C1 segment of cervical spinal cord (tissue), 14 donors: Measurements from ENCODE around the gene SPSB1.

Experiments used
- DNase-seq, 14 donors: peaks; one replicate each; lab custom pipeline; 2025; lab: John Stamatoyannopoulos, UW

Gene SPSB1

GRCh38 chr1:9278585-9279153 lies 14.0 kb upstream of the SPSB1 start:
- DNase-seq = no peak

- no peak for DNase-seq
Measured at GRCh38 chr1:9279172-9279840, 13.4 kb upstream of the SPSB1 start.

- peak in 1 of 14 donors; percentile 25 for DNase-seq
Measured at GRCh38 chr1:9280015-9280860, 12.5 kb upstream of the SPSB1 start.

- DNase-seq = no peak
Measured at GRCh38 chr1:9281071-9281827, 11.4 kb upstream of the SPSB1 start.

- no peak for DNase-seq
Measured at GRCh38 chr1:9281908-9282695, 10.6 kb upstream of the SPSB1 start.

- no peak for DNase-seq
Measured at GRCh38 chr1:9282696-9282955, 10.1 kb upstream of the SPSB1 start.

- no peak for DNase-seq
Measured at GRCh38 chr1:9284061-9284460, 8.6 kb upstream of the SPSB1 start.

- no peak for DNase-seq
Measured at GRCh38 chr1:9286556-9286955, 6.1 kb upstream of the SPSB1 start.

- DNase-seq = peak in 5 of 14 donors; percentile 1 to 28 (median 13)
Measured at GRCh38 chr1:9289090-9289534, 3.6 kb upstream of the SPSB1 start.

GRCh38 chr1:9289711-9290485 lies 2.8 kb upstream of the SPSB1 start:
- DNase-seq = peak in 1 of 14 donors; percentile 51

- DNase-seq = peak in 4 of 14 donors; percentile 38 to 70 (median 54)
Measured at GRCh38 chr1:9291914-9292360, 757 bp upstream of the SPSB1 start.

- DNase-seq = no peak
Measured at GRCh38 chr1:9293241-9293532, 493 bp downstream of the SPSB1 start.

GRCh38 chr1:9293533-9294404 lies 1.1 kb downstream of the SPSB1 start:
- DNase-seq = peak in 5 of 14 donors; percentile 23 to 52 (median 35)

- DNase-seq = no peak
Measured at GRCh38 chr1:9294405-9294773, 1.7 kb downstream of the SPSB1 start.

GRCh38 chr1:9294910-9295636 lies 2.4 kb downstream of the SPSB1 start:
- peak in 5 of 14 donors; percentile 20 to 57 (median 28) for DNase-seq

GRCh38 chr1:9295884-9296283 lies 3.2 kb downstream of the SPSB1 start:
- DNase-seq = no peak

GRCh38 chr1:9296850-9297249 lies 4.2 kb downstream of the SPSB1 start:
- peak in 2 of 14 donors; percentile 14 to 39 for DNase-seq

- no peak for DNase-seq
Measured at GRCh38 chr1:9297831-9298230, 5.1 kb downstream of the SPSB1 start.

GRCh38 chr1:9298282-9298681 lies 5.6 kb downstream of the SPSB1 start:
- no peak for DNase-seq
